ENCODE results near the gene KIF26B.
"Not testable (repeated sequence)": the region's sequence is repeated elsewhere in the genome, so short reads cannot be mapped to it uniquely, and the experiment has no call there.

The KIF26B gene

DNA sequence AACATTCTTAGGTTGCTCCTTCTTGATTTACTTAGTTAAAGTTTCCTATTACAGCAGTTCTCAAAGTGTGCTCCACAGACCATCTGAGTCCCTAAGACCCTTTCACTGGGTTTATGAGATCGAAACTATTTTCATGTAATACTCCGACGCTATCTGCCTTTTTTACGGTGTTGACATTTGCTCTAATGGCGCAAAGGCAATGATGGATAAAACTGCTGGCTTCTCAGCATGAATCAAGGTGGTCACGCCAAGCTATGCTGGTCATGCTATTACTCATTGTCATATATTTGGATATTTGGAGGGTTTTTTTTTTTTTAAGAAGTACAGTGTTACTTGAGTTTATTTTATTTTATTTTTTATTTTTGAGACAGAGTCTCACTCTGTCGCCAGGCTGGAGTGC, 235.1 kb downstream of the KIF26B start:
- Histone ChIP-seq H3K4me3 (no peak overlapping the region), H3K27ac (no peak overlapping the region)

DNA sequence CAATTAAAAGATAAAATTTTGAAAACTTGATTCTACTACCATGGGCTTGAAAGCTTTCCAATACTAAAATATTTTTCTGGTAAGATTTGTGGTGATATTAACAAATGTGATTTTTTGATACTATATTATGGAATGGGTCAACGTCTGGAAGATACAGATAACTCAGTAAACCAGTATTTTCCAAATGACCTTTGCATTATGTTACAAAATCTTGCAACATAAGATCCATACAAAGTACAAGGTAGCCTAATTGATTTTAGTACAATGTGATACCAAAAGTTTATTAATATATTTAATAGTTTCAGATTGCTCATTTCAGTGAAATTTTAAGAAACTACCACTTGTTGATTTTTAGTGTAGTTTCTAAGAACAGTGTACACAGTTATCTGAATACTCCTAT, 236.2 kb downstream of the KIF26B start:
- H3K4me3 ChIP-seq: no peak overlapping the region

DNA sequence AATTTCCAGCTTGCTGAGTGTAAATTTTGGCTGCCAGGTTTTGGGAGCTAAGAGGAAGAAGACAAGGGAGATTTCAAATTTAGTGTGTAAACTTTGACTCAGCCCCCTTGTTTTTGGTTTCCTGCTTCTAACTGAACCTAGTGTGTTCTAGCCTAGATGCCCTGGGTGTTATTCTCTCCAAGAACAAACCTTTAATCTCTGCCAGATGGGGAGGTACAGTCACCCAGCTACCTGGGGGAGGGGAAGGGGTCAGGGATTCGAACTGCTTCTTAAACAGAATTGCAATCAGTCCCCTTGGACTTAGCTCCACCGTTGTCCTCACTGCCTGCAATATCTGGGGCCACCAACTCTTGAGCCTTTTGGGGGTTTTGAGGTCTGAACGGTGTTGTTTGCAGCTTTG, 238.9 kb downstream of the KIF26B start:
- Histone ChIP-seq H3K4me3 (no peak overlapping the region), H3K27ac (no peak overlapping the region)

More for the DNA sequence above, 236.2 kb downstream of the KIF26B start:
- H3K27ac ChIP-seq: no peak overlapping the region

DNA sequence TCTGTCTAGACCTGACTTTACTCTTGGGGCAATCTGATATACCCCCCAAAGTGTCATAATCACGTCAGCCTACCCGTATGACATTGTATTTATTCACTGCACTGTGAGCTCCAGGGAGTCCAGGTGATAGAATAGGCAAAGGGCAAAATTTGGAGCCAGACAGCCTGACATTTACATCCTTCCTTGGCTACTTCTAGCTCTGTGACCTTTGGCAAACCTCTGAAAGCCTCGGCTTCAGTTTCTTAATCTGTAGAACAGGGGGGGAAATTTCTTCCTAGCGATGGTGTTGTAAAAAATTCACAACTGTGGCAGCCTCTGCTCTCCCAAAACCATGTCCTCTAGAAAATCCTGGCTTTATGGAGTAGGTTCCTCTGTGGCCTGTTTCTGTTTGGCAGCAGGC, 240.9 kb downstream of the KIF26B start:
- H3K4me3 ChIP-seq: no peak overlapping the region
- H3K27ac ChIP-seq: peak overlapping the region in 3 of 21 experiments; percentile 19 to 47 (median 26)

DNA sequence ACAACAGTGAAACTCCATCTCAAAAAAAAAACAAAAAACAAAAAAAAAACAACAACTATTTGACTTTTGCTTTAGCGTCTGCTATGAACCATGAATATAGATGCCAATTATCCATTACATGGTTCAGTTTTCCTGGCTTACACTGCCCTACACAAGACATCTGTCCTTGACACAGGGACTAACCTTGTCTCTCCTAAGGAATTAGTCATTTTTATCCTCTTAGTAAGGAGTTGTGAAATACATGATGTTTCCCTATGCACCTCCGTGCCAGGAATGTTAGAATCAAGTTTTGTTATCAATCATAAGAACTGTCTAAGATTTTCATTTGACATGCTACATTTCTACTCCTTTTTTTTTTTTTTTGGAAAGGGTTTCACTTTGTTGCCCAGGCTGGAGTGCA, 241.8 kb downstream of the KIF26B start:
- Histone ChIP-seq H3K4me3 (no peak overlapping the region), H3K27ac (no peak overlapping the region)

DNA sequence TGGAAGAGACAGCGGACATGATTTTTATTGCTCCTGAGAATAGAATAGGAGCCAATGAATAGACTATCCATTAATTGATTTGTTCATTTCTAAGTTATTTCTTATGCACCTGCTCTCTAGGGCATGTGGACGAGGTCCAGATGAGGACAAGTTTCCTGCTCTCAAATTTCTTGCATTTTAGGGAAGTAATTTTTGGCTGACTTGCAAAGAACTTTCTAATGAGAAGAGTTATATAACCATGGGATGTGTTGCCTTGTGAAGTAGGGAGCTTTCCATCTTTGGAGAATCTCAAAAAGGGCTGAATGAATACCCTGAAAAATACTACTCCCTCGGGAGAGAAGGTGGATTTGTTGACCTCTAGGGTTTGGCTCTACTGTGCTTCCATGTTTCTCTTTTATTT, 243.0 kb downstream of the KIF26B start:
- no peak overlapping the region for H3K4me3 ChIP-seq
- no peak overlapping the region for H3K27ac ChIP-seq

DNA sequence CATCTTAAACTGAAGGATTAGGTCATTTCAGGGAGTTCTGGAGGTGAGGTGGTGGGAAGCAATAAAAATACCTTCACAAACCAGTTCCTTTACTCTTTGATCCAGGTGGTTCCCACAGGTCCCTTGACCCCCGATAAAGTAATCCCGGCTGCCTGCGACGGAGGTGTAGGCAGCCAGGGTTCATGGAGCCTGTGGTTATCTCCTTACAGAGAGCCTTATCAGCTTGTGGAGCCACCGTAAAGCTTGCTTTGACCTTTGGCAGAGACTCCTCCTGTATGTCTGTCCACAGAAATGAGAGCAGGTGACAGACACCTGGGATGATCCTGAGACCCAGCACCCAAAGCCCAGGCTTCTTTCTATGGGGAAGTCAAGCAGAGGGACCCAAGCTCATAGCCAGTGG, 243.4 kb downstream of the KIF26B start:
- H3K4me3 ChIP-seq: no peak overlapping the region
- H3K27ac ChIP-seq: no peak overlapping the region

DNA sequence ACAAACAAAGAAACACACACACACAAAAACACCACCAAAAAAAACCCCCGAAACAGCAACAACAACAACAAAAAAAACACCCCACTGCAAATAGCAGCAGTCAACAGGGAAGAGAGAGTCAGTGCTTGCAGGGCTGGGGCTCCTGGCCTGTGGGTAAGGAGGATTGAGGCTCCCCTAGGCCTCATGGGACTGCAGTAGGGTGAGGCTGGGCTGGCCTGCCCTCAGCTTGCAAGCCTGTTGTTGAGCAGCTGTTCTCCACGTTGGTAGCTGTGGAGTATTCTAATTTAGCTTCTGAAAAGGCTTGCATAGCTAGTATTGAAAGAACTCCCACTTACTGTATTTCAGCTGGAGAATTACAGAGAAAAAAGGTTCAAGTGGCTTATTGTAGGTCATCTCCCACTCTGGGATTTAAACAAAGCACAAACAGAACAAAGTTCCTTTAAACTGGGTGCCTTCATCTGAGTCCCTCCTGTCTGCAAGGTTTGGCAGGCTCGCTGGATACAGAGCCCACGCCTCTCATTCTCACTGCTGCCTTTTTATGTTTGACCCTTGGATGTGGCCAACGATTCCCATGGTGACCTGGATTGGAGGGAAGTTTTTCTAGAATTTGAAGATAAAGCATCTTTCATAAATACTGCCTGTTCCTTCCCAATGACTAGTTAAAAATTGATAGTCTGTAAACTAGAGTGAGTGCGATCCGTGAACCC, 247.2 kb downstream of the KIF26B start:
- no peak overlapping the region for H3K27ac ChIP-seq
- no peak overlapping the region for H3K4me3 ChIP-seq

DNA sequence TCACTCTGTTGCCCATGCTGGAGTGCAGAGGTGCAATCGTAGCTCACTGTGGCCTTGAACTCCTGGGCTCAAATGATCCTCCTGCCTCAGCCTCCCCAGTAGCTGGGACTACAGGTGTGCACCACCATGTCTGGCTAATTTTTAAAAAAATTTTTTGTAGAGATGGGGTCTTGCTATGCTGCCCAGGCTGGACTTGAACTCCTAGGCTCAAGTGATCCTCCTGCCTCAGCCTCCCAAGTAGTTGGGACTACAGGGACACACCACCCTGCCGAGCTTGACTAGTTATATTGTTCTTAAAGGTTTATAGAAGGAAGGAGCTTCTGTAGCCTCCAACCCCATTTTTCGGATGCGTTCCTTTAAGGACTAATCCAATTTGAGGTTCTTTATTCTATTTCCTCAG, 248.2 kb downstream of the KIF26B start:
- not testable (repeated sequence) for H3K27ac ChIP-seq, H3K4me3 ChIP-seq

DNA sequence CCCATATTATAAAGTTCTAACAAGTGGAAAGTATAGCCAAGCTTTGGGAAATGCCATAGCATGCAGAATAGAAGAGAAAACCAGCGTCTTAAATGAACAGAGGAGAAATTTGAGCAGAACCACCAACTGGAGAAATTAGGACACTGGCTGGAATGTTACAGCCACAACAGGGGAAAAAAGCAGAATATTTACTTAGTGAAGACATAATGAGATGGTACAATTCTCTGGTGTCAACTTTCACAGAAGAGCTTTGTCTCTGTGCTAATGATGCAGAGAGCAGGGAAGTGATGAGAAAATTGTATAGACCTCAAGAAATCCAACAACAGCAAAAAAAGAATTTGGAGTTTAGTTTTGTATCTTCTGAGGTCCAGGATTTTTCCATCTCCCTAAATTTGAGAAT, 249.7 kb downstream of the KIF26B start:
- no peak overlapping the region for H3K27ac ChIP-seq
- no peak overlapping the region for H3K4me3 ChIP-seq

DNA sequence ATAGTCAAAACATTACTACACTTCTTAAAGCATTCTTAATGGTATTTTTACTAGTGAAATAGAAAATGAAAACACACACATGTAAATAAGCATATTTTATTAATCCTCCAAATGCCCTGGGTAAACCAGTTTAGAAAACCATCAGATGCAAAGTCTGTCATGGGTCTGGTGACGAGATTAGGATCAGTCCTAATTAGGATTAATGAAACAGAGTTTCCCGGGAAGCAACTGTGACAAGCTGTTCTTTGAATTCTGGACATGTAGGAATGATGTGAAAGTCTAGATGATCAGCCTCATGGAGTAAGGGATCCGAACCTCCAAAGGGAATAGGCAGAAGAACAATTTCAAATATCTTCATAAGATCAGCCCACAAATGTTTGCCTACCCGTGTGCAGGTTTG, 250.2 kb downstream of the KIF26B start:
- no peak overlapping the region for H3K27ac ChIP-seq
- no peak overlapping the region for H3K4me3 ChIP-seq

DNA sequence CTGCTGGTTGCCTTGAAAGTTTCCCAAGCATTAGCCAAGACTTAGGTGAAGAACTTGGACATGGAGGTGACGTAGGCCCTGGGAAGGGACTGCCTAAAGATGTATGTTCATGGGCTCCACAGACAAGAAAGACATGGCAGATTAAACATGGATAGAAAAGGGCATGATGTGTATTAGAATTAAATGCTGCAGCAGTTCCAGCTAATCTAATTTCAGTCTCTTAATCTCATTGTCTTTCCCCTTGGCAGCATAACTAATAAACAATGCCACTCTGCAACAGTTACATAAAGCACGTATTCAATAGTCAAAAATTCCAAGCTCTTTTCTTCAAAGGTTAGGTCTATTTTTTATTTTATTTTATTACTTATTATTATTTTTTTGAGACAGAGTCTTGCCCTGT, 251.6 kb downstream of the KIF26B start:
- Histone ChIP-seq H3K4me3 (no peak overlapping the region), H3K27ac (no peak overlapping the region)

DNA sequence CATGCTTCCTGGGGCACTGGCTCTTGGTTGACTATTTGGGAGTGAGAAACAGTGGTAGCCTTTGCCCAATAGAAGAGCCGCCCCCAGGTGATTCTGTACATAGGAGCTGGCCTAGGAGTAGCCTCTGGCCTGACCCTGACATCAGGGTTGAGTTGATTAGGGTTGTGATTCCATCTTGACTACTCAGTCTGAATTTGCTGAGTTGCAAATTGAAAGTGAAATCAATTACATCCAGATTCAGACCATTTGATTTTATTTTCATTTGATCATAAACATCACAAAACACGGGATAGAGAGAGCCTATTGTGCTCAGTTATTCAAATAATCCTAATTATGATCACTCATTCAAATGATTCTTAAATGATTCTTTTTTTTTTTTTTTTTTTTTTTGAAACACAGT, 253.2 kb downstream of the KIF26B start:
- Histone ChIP-seq H3K4me3 (no peak overlapping the region), H3K27ac (no peak overlapping the region)

DNA sequence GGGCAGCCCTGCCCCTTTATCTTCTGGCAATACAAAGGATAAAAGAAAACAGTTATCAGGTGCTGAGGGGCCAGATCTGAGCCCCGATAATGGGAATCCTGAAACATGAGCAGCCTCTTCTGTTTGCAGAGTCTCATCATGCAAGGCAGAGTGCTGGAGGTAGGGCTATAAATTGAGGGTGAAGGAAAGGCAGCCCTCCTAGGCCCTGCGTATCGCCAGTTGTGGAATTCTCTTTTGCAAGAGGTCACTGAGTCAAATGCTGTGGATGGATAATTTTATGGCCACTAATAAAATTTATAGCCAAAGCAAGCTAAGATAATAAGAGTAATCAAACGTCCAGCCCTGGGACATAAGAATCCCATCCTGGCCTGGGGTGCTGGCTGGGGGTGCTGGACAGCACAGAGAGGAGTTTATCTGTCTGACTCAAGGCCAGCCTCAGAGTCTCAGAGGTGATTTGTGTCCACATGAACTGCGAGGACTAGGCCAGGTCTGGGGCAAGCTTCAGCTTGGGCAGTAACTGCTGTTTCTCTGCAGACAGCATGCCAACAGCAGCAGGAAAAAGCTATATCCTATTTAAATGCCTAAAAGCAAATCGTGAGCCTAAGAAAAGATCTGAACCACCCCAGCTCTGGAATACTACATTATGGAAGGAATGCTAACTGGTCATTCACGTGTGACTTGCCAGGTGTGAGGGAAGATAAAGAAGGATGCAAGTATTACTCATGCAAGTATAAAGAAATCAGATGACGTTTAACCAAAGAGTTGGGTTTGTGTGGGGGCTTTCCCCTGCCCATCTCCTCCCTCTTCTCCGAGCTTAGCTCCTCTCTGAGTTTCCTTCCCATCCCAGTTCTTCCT, 254.8 kb downstream of the KIF26B start:
- Histone ChIP-seq H3K27ac (no peak overlapping the region), H3K4me3 (no peak overlapping the region)

DNA sequence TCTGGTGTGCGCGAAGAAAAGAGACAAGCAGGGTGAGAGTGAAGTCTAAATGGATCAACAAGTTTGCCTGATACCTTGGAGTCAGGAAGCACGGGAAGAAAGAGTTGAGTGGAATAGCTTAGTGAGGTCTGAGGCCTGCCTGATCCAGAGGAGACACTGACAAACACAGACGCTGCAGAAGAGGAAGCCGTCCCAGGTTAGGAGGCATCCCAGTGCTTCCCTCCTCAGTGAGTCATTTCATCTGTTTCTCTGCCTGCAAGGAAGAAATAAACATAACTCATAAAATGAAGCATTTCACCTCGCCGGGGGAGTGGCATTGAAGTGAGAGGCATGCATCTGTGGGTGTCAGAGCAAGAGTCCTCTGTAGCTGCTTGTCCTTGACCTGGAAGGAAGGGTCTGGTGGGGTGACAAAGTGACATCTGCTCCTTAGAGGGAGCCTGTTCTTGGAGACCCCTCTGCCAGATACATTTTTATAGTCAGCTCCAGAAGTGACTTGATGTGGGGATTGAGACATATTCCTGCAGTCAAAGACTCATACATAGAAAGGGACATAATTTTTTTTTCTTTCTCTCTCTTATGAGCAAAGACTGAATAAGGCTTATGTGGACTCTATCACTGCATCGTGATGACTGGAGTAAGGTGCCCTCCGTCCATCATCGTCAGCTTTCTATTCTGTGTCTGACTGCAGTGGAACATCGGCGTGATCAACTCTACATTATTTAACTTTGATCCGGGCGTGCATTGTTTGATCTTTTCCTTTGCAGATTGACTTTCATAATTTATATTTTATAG, 256.7 kb downstream of the KIF26B start:
- Histone ChIP-seq H3K27ac (no peak overlapping the region), H3K4me3 (no peak overlapping the region)

DNA sequence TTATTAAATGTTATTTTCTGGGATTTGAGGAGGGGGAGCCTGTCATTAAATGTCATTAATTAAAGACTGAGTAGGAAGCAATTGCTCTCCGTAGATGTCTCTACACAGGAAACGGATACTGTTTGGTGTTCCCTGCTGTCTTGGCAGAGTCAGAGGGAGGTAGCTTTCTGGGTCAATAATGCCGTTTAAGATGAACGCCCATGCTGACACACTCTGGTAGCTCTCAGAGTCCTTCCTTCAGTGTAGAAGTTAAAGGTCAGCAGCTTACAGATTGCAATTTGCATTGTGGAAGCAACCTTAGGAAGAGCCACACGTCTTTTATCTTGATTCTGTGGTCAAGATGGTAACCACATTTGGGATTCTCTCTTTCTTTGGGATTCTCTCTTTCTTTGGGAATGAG, 257.5 kb downstream of the KIF26B start:
- Histone ChIP-seq H3K27ac (no peak overlapping the region), H3K4me3 (no peak overlapping the region)

DNA sequence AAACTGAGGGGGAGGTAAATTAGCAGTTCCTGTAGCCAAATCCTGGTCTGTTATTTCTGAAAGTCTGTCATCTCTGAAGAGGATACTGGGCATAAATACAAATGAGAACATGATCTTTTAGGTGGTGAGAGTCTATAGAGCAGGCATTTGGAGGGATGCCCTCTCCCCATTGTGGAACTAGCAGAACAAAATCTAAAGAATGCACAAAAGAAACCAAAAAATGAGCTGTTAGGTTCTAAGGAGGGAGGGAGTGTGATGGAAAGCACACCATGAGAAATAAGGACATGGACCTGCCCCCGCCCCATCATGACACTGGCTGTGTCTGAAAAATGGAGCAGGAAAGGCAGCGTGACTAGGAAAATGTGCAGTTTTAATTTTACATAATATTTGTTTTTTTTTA, 262.0 kb downstream of the KIF26B start:
- Histone ChIP-seq H3K27ac (no peak overlapping the region), H3K4me3 (no peak overlapping the region)

DNA sequence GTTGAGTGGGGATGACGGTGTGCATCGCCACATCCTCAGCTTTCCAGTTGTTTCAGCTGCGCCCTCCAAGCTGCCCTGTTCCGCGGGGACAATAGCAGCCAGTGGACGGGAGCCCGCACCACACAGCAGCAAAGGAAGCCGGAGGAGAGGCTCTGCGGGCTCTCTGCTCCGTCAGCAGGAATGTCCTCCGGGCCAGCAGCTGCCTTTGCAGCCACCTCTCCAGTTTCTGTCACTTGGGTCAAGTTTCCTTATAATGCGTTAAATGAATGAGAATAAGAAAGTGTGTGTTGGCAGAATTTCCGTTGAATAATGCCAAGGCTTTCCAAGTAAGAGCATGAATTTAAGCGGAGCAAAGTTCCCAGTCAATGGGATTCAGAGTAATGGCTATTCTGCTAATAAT, 263.3 kb downstream of the KIF26B start:
- Histone ChIP-seq H3K4me3 (no peak overlapping the region), H3K27ac (no peak overlapping the region)

DNA sequence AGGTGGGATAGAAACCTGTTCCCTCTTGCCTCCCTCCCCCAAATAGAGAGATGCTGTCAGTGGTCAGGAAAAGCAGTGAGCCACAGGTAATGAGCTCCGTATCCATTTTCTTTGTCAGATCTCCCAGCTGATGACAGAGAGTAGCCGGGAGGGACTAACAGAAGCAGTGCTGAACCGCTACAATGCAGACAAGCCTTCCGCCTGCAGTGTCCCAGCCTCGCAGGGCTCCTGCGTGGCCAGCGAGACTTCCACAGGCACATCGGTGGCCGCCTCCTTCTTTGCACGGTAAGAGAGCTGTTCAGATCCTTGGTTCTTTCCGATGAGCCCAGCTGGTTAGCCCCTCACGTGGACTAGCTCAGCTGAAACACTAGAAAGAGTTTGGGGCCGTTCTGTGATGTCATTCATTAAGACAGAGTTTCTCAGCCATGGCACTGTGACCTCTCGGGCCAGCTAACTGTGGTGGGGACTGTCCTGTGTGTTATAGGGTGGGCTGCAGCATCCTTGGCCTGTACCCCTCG, 264.7 kb downstream of the KIF26B start:
- no peak overlapping the region for H3K27ac ChIP-seq

DNA sequence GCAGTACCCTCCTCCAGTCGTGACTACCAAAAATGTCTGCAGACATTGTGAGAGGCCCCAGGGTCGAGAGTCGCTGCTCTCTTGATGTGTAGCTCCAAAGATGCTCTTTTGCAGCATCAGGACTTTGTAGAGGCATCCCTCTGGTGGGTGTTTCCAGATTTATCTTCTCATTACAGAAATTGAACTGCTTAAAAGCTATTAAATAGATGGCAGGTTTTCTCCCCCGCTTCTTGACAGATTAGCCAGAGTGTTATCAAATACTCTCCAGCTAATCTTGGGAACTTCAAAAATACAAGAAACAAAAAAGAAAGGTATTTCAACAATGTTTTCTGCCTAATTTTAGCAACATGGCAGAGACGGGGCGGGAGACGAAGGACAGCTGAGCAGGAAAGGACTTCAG, 265.2 kb downstream of the KIF26B start:
- H3K27ac ChIP-seq: no peak overlapping the region

More for the DNA sequence above, 264.7 kb downstream of the KIF26B start:
- H3K4me3 ChIP-seq: no peak overlapping the region

More for the DNA sequence above, 265.2 kb downstream of the KIF26B start:
- no peak overlapping the region for H3K4me3 ChIP-seq
